ENCODE data around the gene THAP4. TPM values are rescaled to one million over a fixed set of nuclear protein-coding genes. Genes with fewer than 3 reads are reported as not detected.
"Not testable (repeated sequence)": the region's sequence is repeated elsewhere in the genome, so short reads cannot be mapped to it uniquely, and the experiment has no call there.

THAP4 gene
- polyA plus RNA-seq, 2 donors: 37.2 to 52.1 TPM

DNA sequence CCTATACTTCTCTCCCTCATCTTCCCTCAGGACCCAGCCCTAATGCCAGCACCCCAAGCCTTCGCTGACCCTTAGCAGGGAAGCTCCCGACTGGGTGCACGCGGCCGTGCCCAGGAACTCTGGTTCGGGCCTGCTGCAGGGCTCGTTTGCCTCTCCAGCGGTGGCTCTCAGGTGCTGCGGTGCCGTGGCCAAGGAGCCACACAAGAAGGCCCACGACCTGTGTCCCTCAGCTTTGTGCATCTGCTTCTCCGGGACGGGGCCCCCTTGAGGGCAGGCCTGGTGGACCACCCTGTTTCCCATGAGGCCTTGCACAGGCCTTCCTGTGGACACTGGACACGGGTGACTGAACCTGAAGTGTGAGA is 60.7 kb downstream of the THAP4 start:
- WGBS, 2 donors: 83 to 84% methylated on average over 14 of the region's 14 CpGs
- peaks cover 0 to 24% of the 10 kb centered on the region in 2 donors for H3K36me3 ChIP-seq (ENCODE audit: control insufficient read depth in 2 of 2, insufficient read depth in 2 of 2, low read length in 1 of 2)
- H3K9me3 ChIP-seq (ENCODE audit: control insufficient read depth in 2 of 2, insufficient read depth in 1 of 2, low read depth in 1 of 2, low read length in 1 of 2): no peaks in the 10 kb centered on the region
- no peak overlapping the region for H3K4me3 ChIP-seq (ENCODE audit: low read depth in 1 of 2, low read length in 2 of 2)
- no peaks in the 10 kb centered on the region for H3K4me1 ChIP-seq (ENCODE audit: control insufficient read depth in 2 of 2, insufficient read depth in 2 of 2, low read length in 1 of 2)
- H3K27ac ChIP-seq (ENCODE audit: low read depth in 2 of 2, low read length in 1 of 2): no peak overlapping the region
- H3K27me3 ChIP-seq (ENCODE audit: control insufficient read depth in 1 of 2, insufficient read depth in 2 of 2, low read length in 2 of 2): no peaks in the 10 kb centered on the region

- 72 to 81% methylated on average over 5 of the region's 5 CpGs for WGBS, 2 donors
Measured at GRCh38 chr2:241575624-241576292, 61.2 kb downstream of the THAP4 start.

GRCh38 chr2:241574911-241575623 is 61.9 kb downstream of the THAP4 start:
- H3K27ac ChIP-seq (ENCODE audit: low read depth in 2 of 2, low read length in 1 of 2): no peak overlapping the region
- no peak overlapping the region for H3K4me3 ChIP-seq (ENCODE audit: low read depth in 1 of 2, low read length in 2 of 2)
- no peaks in the 10 kb centered on the region for H3K4me1 ChIP-seq (ENCODE audit: control insufficient read depth in 2 of 2, insufficient read depth in 2 of 2, low read length in 1 of 2)
- WGBS, 2 donors: 81 to 82% methylated on average over 7 of the region's 7 CpGs
- peaks cover 0 to 25% of the 10 kb centered on the region in 2 donors for H3K36me3 ChIP-seq (ENCODE audit: control insufficient read depth in 2 of 2, insufficient read depth in 2 of 2, low read length in 1 of 2)
- H3K27me3 ChIP-seq (ENCODE audit: control insufficient read depth in 1 of 2, insufficient read depth in 2 of 2, low read length in 2 of 2): no peaks in the 10 kb centered on the region
- no peaks in the 10 kb centered on the region for H3K9me3 ChIP-seq (ENCODE audit: control insufficient read depth in 2 of 2, insufficient read depth in 1 of 2, low read depth in 1 of 2, low read length in 1 of 2)

More at GRCh38 chr2:241575624-241576292, 61.2 kb downstream of the THAP4 start:
- Histone ChIP-seq H3K4me1 (ENCODE audit: control insufficient read depth in 2 of 2, insufficient read depth in 2 of 2, low read length in 1 of 2) (no peaks in the 10 kb centered on the region), H3K27me3 (ENCODE audit: control insufficient read depth in 1 of 2, insufficient read depth in 2 of 2, low read length in 2 of 2) (no peaks in the 10 kb centered on the region), H3K9me3 (ENCODE audit: control insufficient read depth in 2 of 2, insufficient read depth in 1 of 2, low read depth in 1 of 2, low read length in 1 of 2) (no peaks in the 10 kb centered on the region), H3K4me3 (ENCODE audit: low read depth in 1 of 2, low read length in 2 of 2) (no peak overlapping the region), H3K27ac (ENCODE audit: low read depth in 2 of 2, low read length in 1 of 2) (no peak overlapping the region), H3K36me3 (ENCODE audit: control insufficient read depth in 2 of 2, insufficient read depth in 2 of 2, low read length in 1 of 2) (peaks cover 0 to 24% of the 10 kb centered on the region in 2 donors)

DNA sequence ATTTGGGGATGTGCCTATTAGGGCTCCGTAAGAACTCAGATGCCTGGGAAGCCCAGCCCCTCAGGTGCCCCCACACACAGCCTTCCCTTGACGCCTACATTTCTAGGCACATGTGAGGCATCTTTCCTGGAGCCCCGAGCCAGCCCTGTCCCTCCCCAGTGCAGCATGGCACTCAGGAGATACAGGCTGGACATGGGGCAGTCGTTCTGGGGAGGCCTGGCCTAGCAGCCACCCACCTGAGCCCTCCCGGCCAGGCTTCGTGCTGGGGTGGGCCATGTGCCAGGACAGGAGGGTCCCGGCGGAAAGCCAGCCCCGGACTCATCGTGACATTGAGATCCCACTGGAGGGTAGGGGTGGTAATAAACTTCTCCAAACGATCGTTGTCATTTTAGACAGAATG is 63.2 kb downstream of the THAP4 start:
- no peak overlapping the region for H3K27ac ChIP-seq (ENCODE audit: low read depth in 2 of 2, low read length in 1 of 2)

DNA sequence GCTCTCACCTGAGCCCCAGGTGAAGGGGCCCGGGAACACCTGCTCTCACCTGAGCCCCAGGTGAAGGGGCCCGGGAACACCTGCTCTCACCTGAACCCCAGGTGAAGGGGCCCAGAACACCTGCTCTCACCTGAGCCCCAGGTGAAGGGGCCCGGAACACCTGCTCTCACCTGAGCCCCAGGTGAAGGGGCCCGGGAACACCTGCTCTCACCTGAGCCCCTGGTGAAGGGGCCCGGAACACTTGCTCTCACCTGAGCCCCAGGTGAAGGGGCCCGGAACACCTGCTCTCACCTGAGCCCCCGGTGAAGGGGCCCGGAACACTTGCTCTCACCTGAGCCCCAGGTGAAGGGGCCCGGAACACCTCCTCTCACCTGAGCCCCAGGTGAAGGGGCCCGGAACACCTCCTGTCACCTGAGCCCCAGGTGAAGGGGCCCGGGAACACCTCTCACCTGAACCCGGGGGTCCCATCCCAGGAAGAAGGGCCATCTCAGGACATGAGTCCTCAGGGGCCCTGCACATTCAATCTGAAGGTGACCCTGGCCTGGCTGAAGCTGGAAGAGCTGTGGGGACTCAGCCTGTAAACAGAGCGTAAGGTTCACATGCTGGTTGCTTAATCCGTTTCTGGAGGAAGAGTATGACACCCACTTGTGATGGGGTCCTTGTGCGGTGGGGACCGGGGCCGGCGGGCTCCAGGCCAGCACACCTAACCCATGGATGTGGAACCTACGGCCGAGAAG is 63.9 kb downstream of the THAP4 start:
- not testable (repeated sequence) for H3K4me3 ChIP-seq (ENCODE audit: low read depth in 1 of 2, low read length in 2 of 2); H3K27ac ChIP-seq (ENCODE audit: low read depth in 2 of 2, low read length in 1 of 2); H3K9me3 ChIP-seq (ENCODE audit: control insufficient read depth in 2 of 2, insufficient read depth in 1 of 2, low read depth in 1 of 2, low read length in 1 of 2); H3K4me1 ChIP-seq (ENCODE audit: control insufficient read depth in 2 of 2, insufficient read depth in 2 of 2, low read length in 1 of 2); H3K27me3 ChIP-seq (ENCODE audit: control insufficient read depth in 1 of 2, insufficient read depth in 2 of 2, low read length in 2 of 2)
- WGBS, 2 donors: 90 to 91% methylated on average over 18 to 20 of the region's 20 CpGs
- peaks cover 0 to 29% of the 10 kb centered on the region in 2 donors for H3K36me3 ChIP-seq (ENCODE audit: control insufficient read depth in 2 of 2, insufficient read depth in 2 of 2, low read length in 1 of 2)

More for the DNA sequence above, 63.2 kb downstream of the THAP4 start:
- H3K9me3 ChIP-seq (ENCODE audit: control insufficient read depth in 2 of 2, insufficient read depth in 1 of 2, low read depth in 1 of 2, low read length in 1 of 2): no peaks in the 10 kb centered on the region
- H3K36me3 ChIP-seq (ENCODE audit: control insufficient read depth in 2 of 2, insufficient read depth in 2 of 2, low read length in 1 of 2): peaks cover 0 to 29% of the 10 kb centered on the region in 2 donors
- H3K4me1 ChIP-seq (ENCODE audit: control insufficient read depth in 2 of 2, insufficient read depth in 2 of 2, low read length in 1 of 2): no peaks in the 10 kb centered on the region
- H3K27me3 ChIP-seq (ENCODE audit: control insufficient read depth in 1 of 2, insufficient read depth in 2 of 2, low read length in 2 of 2): no peaks in the 10 kb centered on the region
- no peak overlapping the region for H3K4me3 ChIP-seq (ENCODE audit: low read depth in 1 of 2, low read length in 2 of 2)
- WGBS, 2 donors: 89 to 90% methylated on average over 12 of the region's 12 CpGs

GRCh38 chr2:241571821-241572620 is 64.9 kb downstream of the THAP4 start:
- no peaks in the 10 kb centered on the region for H3K9me3 ChIP-seq (ENCODE audit: control insufficient read depth in 2 of 2, insufficient read depth in 1 of 2, low read depth in 1 of 2, low read length in 1 of 2)
- H3K27ac ChIP-seq (ENCODE audit: low read depth in 2 of 2, low read length in 1 of 2): no peak overlapping the region
- H3K4me3 ChIP-seq (ENCODE audit: low read depth in 1 of 2, low read length in 2 of 2): no peak overlapping the region
- peaks cover 0 to 29% of the 10 kb centered on the region in 2 donors for H3K36me3 ChIP-seq (ENCODE audit: control insufficient read depth in 2 of 2, insufficient read depth in 2 of 2, low read length in 1 of 2)
- H3K4me1 ChIP-seq (ENCODE audit: control insufficient read depth in 2 of 2, insufficient read depth in 2 of 2, low read length in 1 of 2): no peaks in the 10 kb centered on the region
- H3K27me3 ChIP-seq (ENCODE audit: control insufficient read depth in 1 of 2, insufficient read depth in 2 of 2, low read length in 2 of 2): no peaks in the 10 kb centered on the region
- WGBS, 2 donors: 85 to 90% methylated on average over 26 to 27 of the region's 27 CpGs

- no peak overlapping the region for H3K27ac ChIP-seq (ENCODE audit: low read depth in 2 of 2, low read length in 1 of 2)
Measured at GRCh38 chr2:241570961-241571581, 65.9 kb downstream of the THAP4 start.

DNA sequence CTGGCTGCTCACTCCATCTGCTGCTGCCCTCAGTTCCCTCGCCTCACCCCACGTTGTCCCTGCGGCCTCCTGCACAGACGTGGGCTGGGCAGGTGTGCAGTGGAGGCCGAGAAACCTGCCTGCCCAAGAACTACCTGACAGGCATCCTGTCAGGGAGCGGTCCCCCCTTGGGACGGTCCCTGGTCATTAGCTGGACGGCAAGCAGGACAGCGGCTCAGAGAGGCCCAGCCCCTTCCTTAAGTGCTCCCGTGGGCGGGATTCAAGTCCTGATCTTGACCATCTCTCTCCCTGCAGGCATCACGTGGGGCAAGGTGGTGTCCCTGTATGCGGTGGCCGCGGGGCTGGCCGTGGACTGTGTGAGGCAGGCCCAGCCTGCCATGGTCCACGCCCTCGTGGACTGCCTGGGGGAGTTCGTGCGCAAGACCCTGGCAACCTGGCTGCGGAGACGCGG is 67.1 kb downstream of the THAP4 start:
- Histone ChIP-seq H3K36me3 (ENCODE audit: control insufficient read depth in 2 of 2, insufficient read depth in 2 of 2, low read length in 1 of 2) (peaks cover 0 to 26% of the 10 kb centered on the region in 2 donors), H3K27me3 (ENCODE audit: control insufficient read depth in 1 of 2, insufficient read depth in 2 of 2, low read length in 2 of 2) (no peaks in the 10 kb centered on the region), H3K27ac (ENCODE audit: low read depth in 2 of 2, low read length in 1 of 2) (no peak overlapping the region), H3K9me3 (ENCODE audit: control insufficient read depth in 2 of 2, insufficient read depth in 1 of 2, low read depth in 1 of 2, low read length in 1 of 2) (no peaks in the 10 kb centered on the region), H3K4me1 (ENCODE audit: control insufficient read depth in 2 of 2, insufficient read depth in 2 of 2, low read length in 1 of 2) (peaks cover 0 to under 1% of the 10 kb centered on the region in 2 donors), H3K4me3 (ENCODE audit: low read depth in 1 of 2, low read length in 2 of 2) (no peak overlapping the region)
- whole genome bisulfite sequencing, 2 donors: 85 to 94% methylated on average over 23 of the region's 23 CpGs

More at GRCh38 chr2:241570961-241571581, 65.9 kb downstream of the THAP4 start:
- Histone ChIP-seq H3K4me3 (ENCODE audit: low read depth in 1 of 2, low read length in 2 of 2) (no peak overlapping the region), H3K27me3 (ENCODE audit: control insufficient read depth in 1 of 2, insufficient read depth in 2 of 2, low read length in 2 of 2) (no peaks in the 10 kb centered on the region), H3K36me3 (ENCODE audit: control insufficient read depth in 2 of 2, insufficient read depth in 2 of 2, low read length in 1 of 2) (peaks cover 0 to 26% of the 10 kb centered on the region in 2 donors), H3K9me3 (ENCODE audit: control insufficient read depth in 2 of 2, insufficient read depth in 1 of 2, low read depth in 1 of 2, low read length in 1 of 2) (no peaks in the 10 kb centered on the region), H3K4me1 (ENCODE audit: control insufficient read depth in 2 of 2, insufficient read depth in 2 of 2, low read length in 1 of 2) (no peaks in the 10 kb centered on the region)
- 76 to 80% methylated on average over 21 to 23 of the region's 23 CpGs for WGBS, 2 donors

All from esophagus (tissue), 2 donors.